ENCODE data around the gene SERINC5.
A peak's percentile ranks its signal among the peaks of the same experiment; 100 is the strongest.

Gene SERINC5

GRCh38 chr5:80090884-80091166, 165.0 kb downstream of the SERINC5 start:
- no peak for DNase-seq

GRCh38 chr5:80083101-80083890, 172.6 kb downstream of the SERINC5 start:
- peak; percentile 59 to 74 for DNase-seq

- peak in 1 of 2 experiments; percentile 16 for DNase-seq
Observed at GRCh38 chr5:80082731-80083100, 173.1 kb downstream of the SERINC5 start.

GRCh38 chr5:80082281-80082680, 173.6 kb downstream of the SERINC5 start:
- no peak for DNase-seq

GRCh38 chr5:80078921-80079320, 176.9 kb downstream of the SERINC5 start:
- DNase-seq: no peak

- DNase-seq: no peak
Observed at GRCh38 chr5:80077051-80077714, 178.7 kb downstream of the SERINC5 start.

GRCh38 chr5:80076131-80077050, 179.5 kb downstream of the SERINC5 start:
- no peak for DNase-seq

- no peak for DNase-seq
Observed at GRCh38 chr5:80072103-80073073, 183.5 kb downstream of the SERINC5 start.

- DNase-seq: no peak
Observed at GRCh38 chr5:80071510-80072021, 184.3 kb downstream of the SERINC5 start.

GRCh38 chr5:80070338-80071056, 185.4 kb downstream of the SERINC5 start:
- peak; percentile 58 to 61 for DNase-seq

- DNase-seq: peak; percentile 58 to 61
Observed at GRCh38 chr5:80069918-80070318, 185.9 kb downstream of the SERINC5 start.

GRCh38 chr5:80069251-80069800, 186.5 kb downstream of the SERINC5 start:
- peak; percentile 7 to 9 for DNase-seq

GRCh38 chr5:80068775-80069174, 187.1 kb downstream of the SERINC5 start:
- DNase-seq: no peak

- DNase-seq: no peak
Observed at GRCh38 chr5:80068246-80068636, 187.6 kb downstream of the SERINC5 start.

- no peak for DNase-seq
Observed at GRCh38 chr5:80067531-80068245, 188.2 kb downstream of the SERINC5 start.

GRCh38 chr5:80067016-80067415, 188.8 kb downstream of the SERINC5 start:
- peak; percentile 77 to 83 for DNase-seq

- DNase-seq: no peak
Observed at GRCh38 chr5:80064124-80064523, 191.7 kb downstream of the SERINC5 start.

Measured in AML-193 (cell line).